SH-SY5Y (cell line): ENCODE measurements around the gene PRKCZ.

Experiments
- GATA2 ChIP-seq: IDR thresholded peaks from 2 replicates; pipeline ENCODE4 v1.6.1; 2011; ENCODE audit warnings: mild to moderate bottlenecking, low read depth, low read length
- GATA3 ChIP-seq: IDR thresholded peaks from 2 replicates; pipeline ENCODE4 v1.6.1; 2011; ENCODE audit warnings: low read depth, mild to moderate bottlenecking, low read length, moderate library complexity

- TF ChIP-seq GATA2 (no peak), GATA3 (no peak)
Measured at GRCh38 chr1:2091611-2092604, 41.7 kb downstream of the PRKCZ start.
